Stimulated activated CD4-positive, alpha-beta T cell treated with anti-CD3 and anti-CD28 coated beads, Interleukin-1b, Interleukin-23, amount 100 ng/mL, for 1 hour (primary cell): Measurements from ENCODE around the gene CXCL8.
"Not testable (repeated sequence)": the region's sequence is repeated elsewhere in the genome, so short reads cannot be mapped to it uniquely, and the experiment has no call there.

Experiments
- DNase-seq, 2 donors: peaks; one replicate each; pipeline ENCODE4 v3.0.0-alpha.2; 2020; ENCODE audit warnings: low read depth in 2 of 2

Gene CXCL8

DNA sequence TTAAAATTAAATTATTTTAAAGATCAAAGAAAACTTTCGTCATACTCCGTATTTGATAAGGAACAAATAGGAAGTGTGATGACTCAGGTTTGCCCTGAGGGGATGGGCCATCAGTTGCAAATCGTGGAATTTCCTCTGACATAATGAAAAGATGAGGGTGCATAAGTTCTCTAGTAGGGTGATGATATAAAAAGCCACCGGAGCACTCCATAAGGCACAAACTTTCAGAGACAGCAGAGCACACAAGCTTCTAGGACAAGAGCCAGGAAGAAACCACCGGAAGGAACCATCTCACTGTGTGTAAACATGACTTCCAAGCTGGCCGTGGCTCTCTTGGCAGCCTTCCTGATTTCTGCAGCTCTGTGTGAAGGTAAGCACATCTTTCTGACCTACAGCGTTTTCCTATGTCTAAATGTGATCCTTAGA lies at the start of gene CXCL8:
CXCL8 (plus strand) TSS at position 217 of the 426 bp plus-strand sequence; CDS start at position 307, 90 bp downstream.
- no peak for DNase-seq

DNA sequence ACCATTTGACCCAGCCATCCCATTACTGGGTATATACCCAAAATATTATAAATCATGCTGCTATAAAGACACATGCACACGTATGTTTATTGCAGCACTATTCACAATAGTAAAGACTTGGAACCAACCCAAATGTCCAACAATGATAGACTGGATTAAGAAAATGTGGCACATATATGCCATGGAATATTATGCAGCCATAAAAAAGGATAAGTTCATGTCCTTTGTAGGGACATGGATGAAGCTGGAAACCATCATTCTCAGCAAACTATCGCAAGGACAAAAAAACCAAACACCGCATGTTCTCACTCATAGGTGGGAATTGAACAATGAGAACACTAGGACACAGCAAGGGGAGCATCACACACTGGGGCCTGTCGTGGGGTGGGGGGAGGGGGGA lies 49.2 kb upstream of the CXCL8 start:
- DNase-seq, result not testable (repeated sequence)

DNA sequence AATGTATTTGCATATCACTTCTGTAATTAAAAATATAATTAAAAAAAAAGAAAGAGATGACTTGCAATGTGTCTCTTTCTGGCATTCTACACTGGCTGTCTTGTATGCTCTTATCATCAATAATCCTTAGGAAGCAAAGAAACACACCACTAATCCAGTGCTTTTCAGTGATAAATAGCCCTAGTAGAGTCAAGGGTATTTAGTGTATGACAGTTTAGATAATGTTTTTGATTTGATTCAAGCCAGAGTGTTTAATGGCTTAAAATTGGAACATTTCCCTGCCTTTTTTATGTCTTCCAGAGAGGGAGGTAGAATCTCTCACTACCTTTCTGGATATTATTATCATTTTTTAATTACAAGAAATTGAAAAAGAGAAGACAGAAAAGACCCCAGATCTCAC lies 48.6 kb upstream of the CXCL8 start:
- DNase-seq, result no peak

DNA sequence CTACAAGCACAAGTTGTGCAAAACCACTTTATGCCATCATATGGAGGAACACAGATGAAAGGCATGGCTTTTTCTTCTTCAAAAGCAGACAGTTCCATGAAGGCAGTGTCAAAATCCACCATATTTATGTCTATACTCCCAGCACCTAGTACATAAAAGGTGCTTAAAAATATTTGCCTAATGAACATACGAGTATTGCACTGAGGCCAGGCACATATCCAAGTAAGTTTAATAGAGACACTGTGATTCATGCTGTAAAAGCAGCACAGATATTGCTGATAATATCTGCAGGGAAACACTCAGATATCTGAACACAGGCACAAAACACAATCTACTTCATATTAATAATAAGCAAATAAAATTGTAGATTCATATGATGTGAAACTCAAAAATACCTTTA lies 48.1 kb upstream of the CXCL8 start:
- DNase-seq, result no peak

DNA sequence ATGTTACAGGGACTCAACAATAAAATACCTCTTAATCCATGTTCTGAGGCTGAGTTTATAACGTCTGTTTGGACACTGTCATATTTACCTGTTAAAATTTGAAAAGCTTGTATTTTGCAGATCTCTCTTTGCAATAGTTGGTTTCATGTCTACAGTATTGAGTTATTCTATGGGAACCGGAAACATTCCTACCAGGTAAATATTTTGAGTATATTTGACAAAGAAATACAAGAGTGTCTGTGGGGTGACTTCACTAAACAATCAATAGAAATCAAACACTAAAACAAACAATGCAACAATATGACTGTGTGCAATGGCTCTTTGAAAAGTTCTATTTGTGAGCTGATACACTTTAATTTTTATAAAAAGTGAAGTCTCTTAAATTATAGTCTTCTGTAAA lies 47.7 kb upstream of the CXCL8 start:
- DNase-seq, result no peak

DNA sequence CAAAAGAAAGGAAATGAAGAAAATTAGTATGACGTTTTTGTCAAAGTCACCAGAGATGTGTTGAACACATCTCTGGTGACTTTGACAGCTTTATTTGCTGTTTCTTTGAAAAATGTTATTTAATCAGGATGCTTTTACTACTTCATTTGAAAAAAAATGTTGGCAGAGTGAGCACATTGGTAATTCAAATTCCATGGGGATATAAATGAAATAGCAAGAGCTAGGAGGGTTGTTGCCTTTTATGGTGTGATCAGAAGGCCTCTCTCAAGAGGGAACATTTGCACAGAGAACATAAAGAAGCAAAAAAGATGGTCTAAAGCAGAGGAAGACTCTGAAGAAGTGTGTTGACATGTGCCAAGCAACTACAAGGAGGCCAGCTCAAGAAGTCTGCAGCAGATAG lies 46.6 kb upstream of the CXCL8 start:
- no peak for DNase-seq

DNA sequence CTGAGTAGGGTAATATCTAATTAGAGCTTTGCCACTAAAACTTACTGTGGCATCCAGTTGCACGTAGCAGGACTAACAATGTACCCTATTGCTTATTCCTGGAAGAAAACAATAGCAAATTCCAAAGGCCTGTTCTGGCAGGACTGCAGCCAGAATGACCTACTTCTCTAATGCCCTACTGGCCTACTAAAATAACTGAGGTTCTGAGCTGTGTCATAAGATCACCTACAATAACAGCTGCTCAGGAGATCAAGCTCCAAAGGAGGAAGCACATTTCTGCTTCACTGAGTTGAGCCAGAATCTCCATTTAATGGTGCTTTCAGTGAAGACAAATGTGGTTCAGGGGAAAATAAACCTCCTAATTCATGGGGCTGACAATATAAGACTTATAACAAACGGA lies 42.2 kb upstream of the CXCL8 start:
- DNase-seq, result no peak

DNA sequence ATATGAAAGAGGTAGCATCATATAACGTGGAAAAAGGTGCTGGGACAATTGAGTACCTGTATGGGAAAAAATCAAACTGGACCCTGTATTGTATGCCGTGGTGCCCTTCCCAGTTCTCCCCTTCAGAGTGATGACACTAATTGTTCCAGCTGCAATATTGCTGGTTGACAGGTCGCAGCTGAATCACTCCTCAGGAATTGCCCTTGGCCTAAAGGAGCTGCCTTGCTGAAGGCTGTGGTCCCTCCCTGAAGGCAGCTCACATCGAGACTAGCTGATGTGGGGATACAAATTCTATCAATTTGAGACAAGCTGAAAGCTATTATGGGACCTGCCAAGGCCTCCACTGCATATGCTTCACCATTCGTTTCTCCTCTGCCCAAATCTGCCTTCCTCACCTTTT lies 39.3 kb upstream of the CXCL8 start:
- no peak for DNase-seq

DNA sequence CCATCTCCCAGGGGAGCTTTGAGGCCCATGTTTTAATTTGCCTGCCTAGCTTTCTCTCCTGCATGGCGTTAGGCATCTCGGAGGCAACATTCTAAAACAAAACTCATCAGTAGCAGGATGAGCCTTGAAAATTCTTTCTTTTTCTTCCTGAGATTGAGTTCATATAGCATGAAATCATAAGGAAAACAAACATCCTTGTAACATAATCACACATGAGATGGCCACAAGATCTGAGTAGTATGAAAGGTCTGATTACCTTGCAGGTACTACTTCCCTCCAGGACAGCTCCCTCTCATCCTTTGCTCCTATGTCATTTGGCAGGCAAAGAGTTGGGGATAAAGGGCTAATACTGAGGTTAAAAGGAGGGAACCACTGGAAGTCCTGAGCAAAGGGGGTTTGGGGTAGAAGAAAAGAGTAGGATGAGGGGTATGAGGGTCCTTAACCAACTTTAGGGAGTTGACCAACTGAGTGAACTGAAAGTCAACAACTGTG lies 37.5 kb upstream of the CXCL8 start:
- no peak for DNase-seq

DNA sequence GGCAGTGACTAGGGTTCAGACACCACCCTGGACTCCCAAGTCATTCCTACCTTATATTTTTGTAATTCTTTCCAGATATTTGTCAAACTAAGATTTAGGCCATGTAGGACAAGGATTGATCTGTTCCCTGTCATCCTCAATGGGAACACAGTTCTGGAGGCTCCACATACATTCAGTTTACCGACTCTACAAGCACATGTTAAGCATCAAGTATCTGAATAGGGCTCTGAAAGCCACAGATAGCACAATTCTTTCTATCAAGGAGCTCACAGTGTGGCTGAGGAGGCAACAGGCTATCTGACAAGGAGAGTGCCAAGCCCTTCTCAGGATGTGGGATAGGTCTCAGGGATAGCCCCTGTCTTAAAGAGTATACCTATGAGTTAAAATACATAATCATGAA lies 37.0 kb upstream of the CXCL8 start:
- no peak for DNase-seq

DNA sequence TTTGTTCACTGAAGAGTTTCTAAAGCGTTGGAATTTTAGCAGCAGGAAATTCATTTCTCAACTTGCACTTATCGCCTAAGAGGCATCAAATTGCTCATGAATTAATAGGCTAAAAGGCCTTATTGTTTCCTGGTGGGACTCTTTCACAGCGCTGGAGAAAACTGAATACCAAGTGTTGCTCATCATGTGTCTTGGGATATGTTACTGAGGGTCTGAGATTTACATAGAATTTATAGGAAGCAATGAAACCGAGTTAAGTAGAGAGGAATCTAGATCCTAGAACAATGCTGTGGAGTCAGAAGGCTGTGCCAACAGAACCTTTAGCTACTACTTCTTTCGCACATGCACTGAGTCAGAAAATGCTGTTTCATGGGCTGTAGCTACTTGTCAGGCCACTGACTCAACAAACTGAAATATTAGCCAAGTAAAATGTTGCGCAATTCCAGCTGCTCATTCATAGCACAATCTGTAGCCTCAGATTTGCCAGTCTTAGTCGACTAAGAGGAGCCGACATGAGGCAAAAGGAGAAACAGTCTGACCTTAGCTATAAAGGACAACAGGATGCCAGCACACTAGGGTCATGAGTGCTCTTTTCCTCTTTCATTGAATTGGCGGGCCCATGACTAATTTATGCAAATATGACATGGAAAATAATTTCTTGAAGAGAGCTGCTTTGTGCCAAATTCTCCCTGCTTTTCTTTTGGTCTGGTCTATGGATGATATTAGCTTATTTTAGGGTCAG lies 35.9 kb upstream of the CXCL8 start:
- DNase-seq, result no peak

DNA sequence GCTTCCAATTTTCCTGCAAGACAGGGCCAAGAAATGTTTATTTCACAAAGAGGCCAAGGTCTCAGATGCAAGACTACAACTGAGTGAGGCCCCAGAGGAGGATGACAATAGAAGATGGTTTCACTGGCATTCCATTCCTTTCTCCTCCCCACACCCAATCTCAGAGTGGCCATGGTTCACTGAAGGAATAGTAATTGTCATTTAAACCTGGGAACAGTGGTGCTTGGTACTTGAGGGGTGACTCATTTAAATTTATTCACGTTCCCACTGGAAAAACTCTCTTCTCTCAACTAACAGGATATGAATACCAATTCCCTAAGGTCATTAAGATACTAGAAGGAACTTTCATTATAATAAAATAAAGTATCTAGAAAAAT lies 35.3 kb upstream of the CXCL8 start:
- DNase-seq, result no peak

DNA sequence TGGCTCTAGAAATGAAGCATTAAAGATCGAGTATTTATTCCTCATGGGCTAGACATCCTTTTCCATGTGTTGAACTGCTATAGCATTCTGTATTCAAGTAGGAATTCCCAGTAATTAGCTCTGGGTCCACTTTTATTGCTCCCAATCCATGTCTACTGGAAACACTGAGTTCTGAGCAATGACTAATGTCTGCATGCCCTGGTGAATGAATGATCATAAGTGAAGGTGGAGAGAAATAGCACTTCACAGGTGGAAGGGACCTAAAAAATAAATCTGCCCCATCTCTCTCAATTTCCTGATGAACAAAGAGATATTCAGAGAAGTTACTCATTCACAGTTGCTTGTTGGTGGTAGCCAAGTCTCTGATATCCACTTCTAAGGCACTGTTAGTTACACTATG lies 34.6 kb upstream of the CXCL8 start:
- DNase-seq, result no peak

DNA sequence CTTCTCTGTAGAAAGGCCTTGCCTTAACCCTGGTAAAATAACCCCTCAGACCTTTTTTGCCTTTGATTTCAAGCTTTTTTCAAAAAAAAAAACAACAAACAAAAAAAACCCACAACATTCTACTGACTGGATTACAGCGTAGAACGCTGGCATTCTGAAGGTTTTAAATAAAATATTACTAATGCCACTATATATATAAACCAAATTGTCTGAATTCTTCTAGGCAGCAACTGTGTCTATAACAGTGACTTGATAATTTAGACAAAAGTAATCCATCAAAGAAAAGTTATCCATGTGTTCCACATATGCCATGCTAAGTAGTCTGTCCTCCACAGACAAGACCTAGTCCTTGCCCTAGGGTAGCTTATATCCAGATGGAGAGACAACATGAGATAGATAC lies 33.6 kb upstream of the CXCL8 start:
- DNase-seq, result no peak

DNA sequence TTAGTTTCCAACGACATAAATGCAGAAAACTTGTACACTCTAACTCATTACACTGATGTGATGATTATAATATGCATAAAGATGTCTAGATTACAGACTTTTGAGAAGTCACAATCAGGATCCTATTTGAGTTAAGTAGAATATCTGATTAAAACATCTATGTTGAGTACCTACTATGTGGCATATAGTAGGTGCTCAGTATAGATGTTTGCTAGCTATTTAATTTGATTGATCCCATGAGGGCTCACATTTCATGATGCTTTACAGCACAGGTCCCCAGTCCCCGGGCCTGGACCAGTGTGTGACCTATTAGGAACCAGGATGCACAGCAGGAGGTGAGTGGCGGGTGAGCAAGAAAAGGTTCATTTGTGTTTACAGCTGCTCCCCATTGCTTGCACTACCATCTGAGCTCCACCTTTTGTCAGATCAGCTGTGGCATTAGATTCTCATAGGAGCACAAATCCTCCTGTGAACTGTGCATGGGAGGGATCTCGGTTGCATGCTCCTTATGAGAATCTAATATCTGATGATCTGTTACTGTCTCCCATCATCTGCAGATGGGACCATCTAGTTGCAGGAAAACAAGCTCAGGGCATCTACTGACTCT lies 33.0 kb upstream of the CXCL8 start:
- no peak for DNase-seq

DNA sequence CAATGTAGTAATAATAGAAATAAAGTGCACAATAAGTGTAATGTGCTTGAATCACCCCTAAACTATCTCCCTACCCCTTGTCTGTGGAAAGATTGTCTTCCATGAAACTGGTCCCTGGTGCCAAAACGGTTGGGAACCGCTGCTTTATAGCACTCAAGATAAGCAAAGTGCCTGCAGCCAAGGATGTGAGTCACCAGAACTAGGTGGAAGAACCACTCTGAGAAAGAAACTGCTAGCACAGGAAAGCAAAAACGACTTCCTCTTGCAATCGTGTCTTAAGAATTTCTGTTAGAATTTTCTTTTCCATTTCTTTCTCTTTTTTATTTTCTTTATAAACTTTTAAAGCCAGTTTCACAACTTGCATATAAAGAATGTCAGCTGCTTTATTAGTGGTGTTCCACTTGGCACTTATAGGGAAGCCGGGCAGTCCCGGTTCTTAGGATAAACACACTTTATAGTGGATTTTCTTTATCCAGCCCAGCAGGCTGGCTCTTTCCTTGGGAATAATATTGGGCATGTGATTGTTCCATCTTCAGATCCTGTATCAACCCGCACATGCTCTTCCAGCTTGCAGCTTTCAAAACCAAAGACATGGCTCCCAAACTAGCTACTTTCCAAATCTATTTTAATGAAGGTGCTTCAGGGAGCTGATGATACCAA lies 32.3 kb upstream of the CXCL8 start:
- DNase-seq, result no peak

DNA sequence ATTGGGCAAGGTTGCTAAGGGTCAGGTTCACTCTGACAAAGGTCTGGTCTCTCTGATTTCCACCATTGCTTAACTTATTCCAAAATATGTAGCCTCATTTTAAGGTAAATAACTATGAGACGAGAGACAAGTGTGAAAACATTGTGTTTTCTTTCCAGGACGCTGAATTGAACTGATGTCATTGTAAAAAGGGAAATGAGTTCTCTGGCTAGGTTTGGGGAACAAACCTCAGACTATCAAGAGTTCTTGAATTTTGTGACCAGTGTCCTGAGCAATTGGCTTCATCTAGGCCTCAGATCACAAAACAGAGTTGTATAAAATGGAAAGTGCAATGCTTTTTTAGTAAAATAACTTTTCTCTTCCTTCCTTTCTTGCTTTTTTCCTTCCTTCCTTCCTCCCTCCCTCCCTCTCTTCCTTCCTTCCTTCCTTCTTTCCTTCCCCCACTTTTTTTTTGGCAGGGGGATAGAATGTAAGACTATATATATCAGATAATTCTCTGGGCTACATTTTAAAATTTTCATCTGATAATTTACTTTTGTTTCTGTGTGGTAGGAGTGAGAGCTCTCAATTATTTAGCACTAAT lies 30.8 kb upstream of the CXCL8 start:
- no peak for DNase-seq

DNA sequence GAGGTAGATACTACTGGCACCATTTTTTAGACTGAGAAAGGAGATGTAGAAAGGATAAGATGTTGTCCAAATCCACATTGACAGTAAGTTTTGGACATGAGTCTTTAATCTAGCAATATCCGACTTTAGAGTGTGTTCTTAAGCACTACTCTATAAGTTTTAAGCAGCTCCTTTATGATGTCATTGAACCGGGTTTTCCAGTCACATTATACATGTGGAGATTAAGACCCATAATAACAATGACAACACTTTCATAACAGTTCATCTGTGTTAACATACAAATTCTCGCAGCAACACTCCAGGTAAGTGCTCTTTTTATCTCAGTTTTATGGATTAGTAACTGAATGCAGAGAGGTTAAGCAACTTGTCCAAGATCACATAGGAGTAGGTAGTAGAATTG lies 30.3 kb upstream of the CXCL8 start:
- no peak for DNase-seq

DNA sequence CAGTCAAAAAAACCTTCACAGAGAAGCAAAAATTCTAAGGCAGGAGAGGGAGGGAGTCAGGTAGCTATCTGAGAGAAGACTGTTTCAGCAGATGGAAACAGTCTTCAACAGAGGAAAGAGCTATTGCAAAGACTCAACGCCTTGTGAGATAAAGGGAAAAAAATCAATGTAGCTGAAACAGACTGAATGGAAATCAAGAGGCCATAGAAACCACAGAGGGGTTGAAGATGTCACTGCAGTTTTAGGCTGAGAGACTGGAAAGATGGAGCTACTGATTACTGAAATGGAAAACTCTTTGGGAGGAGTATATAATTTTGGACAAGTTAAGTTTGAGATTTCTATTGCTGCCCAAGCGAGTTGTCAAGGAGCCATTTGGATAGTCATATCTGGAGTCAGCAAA lies 28.4 kb upstream of the CXCL8 start:
- DNase-seq, result no peak

DNA sequence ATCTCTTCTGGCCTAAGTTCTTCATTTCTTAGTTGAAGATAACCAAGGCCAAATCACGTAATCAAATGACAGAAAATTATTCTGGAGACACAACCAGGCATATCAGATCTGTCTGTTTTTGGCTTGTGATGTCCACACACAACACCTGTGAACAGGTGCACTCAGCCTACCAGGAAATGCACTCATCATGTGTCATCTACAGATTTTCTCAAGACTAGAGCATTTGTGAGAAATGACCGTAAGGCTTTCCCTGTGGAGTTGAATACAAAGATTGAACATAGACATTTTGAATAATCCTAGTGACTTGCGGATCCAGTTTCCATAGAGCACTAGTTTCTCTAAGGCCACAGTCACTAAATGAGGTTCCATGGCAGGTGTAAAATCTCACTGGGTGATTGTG lies 26.7 kb upstream of the CXCL8 start:
- DNase-seq, result no peak

DNA sequence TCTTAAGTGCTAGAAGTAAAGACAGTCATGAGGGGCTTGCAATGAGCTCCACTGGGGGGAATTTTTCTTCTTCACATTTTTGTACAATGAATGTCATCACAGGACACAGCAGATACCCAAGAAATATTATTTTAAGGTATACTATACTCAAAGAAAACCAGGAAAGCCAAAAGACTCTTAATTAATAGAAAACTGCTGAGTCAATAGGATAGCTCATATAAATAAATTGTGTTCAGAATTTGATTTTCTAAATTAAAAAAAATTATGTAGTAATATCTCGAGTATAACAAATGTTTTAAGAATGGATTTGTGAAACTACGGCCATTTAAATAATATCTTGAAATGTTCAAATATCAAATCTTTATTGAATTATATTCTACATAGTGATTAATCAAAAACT lies 25.7 kb upstream of the CXCL8 start:
- DNase-seq, result no peak

DNA sequence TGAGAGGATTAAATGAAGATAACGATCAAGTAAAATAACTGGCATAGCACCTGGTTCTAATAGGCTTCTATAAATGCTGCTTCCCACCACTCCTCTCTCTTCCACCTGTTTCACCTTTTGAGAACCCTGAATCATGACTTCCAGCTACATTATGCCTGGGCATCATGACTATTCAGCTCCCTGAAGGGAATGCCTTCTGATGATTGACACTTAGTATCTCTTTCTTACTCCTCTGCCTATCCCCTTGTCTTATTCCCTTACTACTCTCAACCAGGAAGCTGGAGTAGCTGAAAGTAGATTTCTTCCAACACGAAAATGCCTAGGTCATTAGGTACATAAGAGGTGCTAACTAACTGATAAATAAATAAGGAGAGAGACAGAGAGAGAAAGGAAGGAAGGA lies 24.7 kb upstream of the CXCL8 start:
- no peak for DNase-seq
